ENCODE measurements around the gene USP5.
A peak's percentile ranks its signal among the peaks of the same experiment; 100 is the strongest.

DNA sequence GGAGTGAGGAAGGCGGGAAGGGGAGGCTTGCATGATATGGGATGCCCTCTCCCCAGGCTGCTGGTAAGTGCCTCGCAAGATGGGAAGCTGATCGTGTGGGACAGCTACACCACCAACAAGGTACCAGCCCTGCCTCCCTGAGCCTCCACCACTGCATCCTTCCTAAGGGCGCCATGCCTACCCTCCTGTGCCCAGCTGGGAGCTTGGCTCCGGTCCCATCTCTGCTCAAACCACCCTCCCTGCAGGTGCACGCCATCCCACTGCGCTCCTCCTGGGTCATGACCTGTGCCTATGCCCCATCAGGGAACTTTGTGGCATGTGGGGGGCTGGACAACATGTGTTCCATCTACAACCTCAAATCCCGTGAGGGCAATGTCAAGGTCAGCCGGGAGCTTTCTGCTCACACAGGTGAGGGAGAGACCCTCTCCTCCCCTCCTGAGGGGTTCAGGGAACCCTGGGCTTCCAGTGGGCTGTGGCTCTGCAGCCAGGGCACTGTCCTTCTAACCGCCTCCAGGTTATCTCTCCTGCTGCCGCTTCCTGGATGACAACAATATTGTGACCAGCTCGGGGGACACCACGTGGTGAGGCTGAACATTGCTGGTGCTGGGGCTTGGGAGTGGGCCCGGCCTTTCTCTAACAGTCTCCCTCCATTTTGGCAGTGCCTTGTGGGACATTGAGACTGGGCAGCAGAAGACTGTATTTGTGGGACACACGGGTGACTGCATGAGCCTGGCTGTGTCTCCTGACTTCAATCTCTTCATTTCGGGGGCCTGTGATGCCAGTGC lies 8.6 kb upstream of the USP5 start:
- TF ChIP-seq EZH2phosphoT487 (IDR thresholded peaks at IDR 0.05) = no peak
- TF ChIP-seq, protein P1, sequence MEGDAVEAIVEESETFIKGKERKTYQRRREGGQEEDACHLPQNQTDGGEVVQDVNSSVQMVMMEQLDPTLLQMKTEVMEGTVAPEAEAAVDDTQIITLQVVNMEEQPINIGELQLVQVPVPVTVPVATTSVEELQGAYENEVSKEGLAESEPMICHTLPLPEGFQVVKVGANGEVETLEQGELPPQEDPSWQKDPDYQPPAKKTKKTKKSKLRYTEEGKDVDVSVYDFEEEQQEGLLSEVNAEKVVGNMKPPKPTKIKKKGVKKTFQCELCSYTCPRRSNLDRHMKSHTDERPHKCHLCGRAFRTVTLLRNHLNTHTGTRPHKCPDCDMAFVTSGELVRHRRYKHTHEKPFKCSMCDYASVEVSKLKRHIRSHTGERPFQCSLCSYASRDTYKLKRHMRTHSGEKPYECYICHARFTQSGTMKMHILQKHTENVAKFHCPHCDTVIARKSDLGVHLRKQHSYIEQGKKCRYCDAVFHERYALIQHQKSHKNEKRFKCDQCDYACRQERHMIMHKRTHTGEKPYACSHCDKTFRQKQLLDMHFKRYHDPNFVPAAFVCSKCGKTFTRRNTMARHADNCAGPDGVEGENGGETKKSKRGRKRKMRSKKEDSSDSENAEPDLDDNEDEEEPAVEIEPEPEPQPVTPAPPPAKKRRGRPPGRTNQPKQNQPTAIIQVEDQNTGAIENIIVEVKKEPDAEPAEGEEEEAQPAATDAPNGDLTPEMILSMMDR (IDR thresholded peaks at IDR 0.05) = peak; percentile 15

Measured in neural progenitor cell (in vitro differentiated cells).